DND-41 (cell line): ENCODE results near the gene HHATL.

ENCODE experiments used
- ATAC-seq: fragments of 200-7000 bp; cut with Tn5 transposase; 3 replicates; pipeline ENCODE4 v1.9.1; 2021; ENCODE audit warnings: low read depth; ENCODE audit not compliant: insufficient read depth
- DNase-seq: peaks from one replicate; pipeline ENCODE4 v3.0.0-alpha.2; 2020
- H2AFZ ChIP-seq: 2 replicates; pipeline ENCODE4 v1.6.0; 2012; ENCODE audit warnings: low read depth, low read length
- H3K27ac ChIP-seq: 2 replicates; pipeline ENCODE4 v1.5.1; 2012; ENCODE audit warnings: low read length, inconsistent platforms
- H3K27me3 ChIP-seq: fragments of 200-600 bp; sonication (generic); 2 replicates; pipeline ENCODE4 v1.6.0; 2012; ENCODE audit warnings: low read length, mild to moderate bottlenecking, inconsistent platforms; ENCODE audit not compliant: insufficient read depth, poor library complexity
- H3K36me3 ChIP-seq: 2 replicates; pipeline ENCODE4 v1.5.1; 2012; ENCODE audit warnings: low read length, inconsistent platforms; ENCODE audit not compliant: insufficient read depth
- H3K4me1 ChIP-seq: 2 replicates; pipeline ENCODE4 v1.5.1; 2012; ENCODE audit warnings: mild to moderate bottlenecking, low read length; ENCODE audit not compliant: insufficient read depth
- H3K4me2 ChIP-seq: 2 replicates; pipeline ENCODE4 v1.6.0; 2012; ENCODE audit warnings: mild to moderate bottlenecking, moderate library complexity, low read length, inconsistent platforms; ENCODE audit not compliant: insufficient read depth
- H3K4me3 ChIP-seq, 2 experiments: fragments of 200-600 bp in 1 of 2; shearing (Covaris generic) in 1 of 2; 2 replicates each; pipeline ENCODE4 v1.5.1; 2012 to 2016; ENCODE audit warnings: inconsistent platforms in 2 of 2, low read length in 2 of 2, mild to moderate bottlenecking in 2 of 2, low read depth in 1 of 2, moderate library complexity in 1 of 2
- H3K79me2 ChIP-seq: 2 replicates; pipeline ENCODE4 v1.6.0; 2012; ENCODE audit warnings: low read length, inconsistent platforms; ENCODE audit not compliant: insufficient read depth
- H3K9ac ChIP-seq: 2 replicates; pipeline ENCODE4 v1.6.0; 2012; ENCODE audit warnings: low read depth, mild to moderate bottlenecking, inconsistent platforms, low read length, moderate library complexity
- H3K9me3 ChIP-seq: 2 replicates; pipeline ENCODE4 v1.5.1; 2012; ENCODE audit warnings: low read length, moderate library complexity, mild to moderate bottlenecking, inconsistent platforms; ENCODE audit not compliant: insufficient read depth, severe bottlenecking
- H4K20me1 ChIP-seq: 2 replicates; pipeline ENCODE4 v1.6.0; 2012; ENCODE audit warnings: low read length; ENCODE audit not compliant: insufficient read depth
- CTCF ChIP-seq: IDR thresholded peaks from 2 replicates; pipeline ENCODE4 v1.5.1; 2012; ENCODE audit warnings: borderline replicate concordance, low read length, moderate library complexity, mild to moderate bottlenecking; ENCODE audit not compliant: poor library complexity, severe bottlenecking; ENCODE audit errors: extremely low read depth
- EZH2 ChIP-seq: IDR thresholded peaks from 3 replicates; pipeline ENCODE4 v1.6.1; 2012; ENCODE audit warnings: borderline replicate concordance, low read depth, mild to moderate bottlenecking, moderate library complexity, low read length, inconsistent platforms; ENCODE audit not compliant: severe bottlenecking

The HHATL gene

DNA sequence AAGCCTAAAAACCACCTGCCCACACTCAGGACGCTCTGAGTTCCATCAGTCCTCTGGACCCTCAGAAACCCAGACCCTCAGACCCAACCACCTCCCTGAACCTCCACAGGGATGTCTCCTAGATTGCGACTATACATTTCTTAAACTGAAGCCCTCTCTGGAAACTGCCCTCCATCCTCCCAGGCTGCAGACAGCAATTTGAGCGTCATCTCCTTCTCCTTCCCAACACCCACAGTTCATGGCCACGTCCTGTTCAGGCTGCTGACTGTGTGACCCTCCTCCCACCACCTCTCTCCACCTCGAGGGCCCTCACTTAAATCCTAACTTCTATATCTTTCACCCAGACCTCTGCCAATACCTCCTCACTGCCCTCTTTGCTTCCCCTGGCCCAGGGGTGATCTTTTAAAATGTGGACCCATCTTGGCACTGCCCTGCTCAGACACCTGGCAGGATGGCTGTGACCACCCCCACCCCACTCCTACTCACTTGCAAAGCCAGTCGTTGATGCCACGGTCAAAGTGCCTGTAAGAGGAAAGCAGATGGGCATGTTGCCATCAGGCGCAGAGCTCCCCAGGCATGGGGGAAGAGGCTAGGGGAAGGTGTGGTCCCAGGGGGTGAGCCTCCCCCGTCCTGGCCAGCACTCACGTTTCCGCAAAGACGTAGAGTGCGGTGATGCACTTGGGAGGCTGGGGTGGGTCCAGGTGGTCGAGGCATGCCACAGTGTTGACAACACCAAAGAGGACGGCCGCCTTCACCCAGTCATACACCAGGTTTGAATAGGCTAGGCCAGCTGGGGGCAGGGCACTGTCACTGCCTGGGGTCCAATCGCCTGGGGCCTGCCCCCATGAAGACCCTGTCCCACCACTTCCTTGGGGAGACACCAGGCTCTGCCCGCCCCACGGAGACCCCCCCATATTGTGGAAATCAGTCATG lies 6.0 kb downstream of the HHATL start:
- Histone ChIP-seq H3K4me3 (no peak overlapping the region), H3K27ac (no peak overlapping the region), H3K4me2 (no peak overlapping the region), H3K4me1 (no peaks in the 10 kb centered on the region), H4K20me1 (peaks cover 6% of the 10 kb centered on the region), H3K36me3 (no peaks in the 10 kb centered on the region), H3K9ac (no peak overlapping the region), H3K27me3 (no peaks in the 10 kb centered on the region), H3K9me3 (no peaks in the 10 kb centered on the region), H2AFZ (no peak overlapping the region), H3K79me2 (no peaks in the 10 kb centered on the region)
- no peak for TF ChIP-seq CTCF
- TF ChIP-seq EZH2: no peak
- no peak for ATAC-seq
- DNase-seq: no peak

DNA sequence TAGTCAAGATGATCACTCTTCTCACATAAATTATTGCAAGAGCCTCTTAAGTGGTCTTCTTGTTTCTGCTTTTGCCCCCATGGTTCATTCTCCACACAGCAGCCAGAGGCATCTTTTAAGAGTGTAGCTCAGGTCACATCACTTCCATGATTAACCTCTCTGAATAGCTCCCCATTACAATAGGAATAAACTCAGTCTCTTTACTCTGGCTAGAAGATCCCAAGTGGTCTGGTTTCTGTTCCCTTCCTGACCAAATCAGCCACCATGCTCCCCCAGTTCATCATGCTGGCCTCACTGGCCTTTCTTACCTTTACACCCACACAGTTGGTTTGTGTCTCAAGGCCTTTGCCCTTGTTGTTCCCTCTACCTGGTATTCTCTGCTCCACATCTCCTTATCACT lies 8.2 kb downstream of the HHATL start:
- Histone ChIP-seq H4K20me1 (no peaks in the 10 kb centered on the region), H3K9me3 (no peaks in the 10 kb centered on the region), H3K4me2 (no peak overlapping the region), H2AFZ (no peak overlapping the region), H3K4me1 (no peaks in the 10 kb centered on the region), H3K4me3 (no peak overlapping the region), H3K27ac (no peak overlapping the region), H3K9ac (no peak overlapping the region), H3K36me3 (no peaks in the 10 kb centered on the region), H3K79me2 (no peaks in the 10 kb centered on the region), H3K27me3 (no peaks in the 10 kb centered on the region)
- TF ChIP-seq CTCF (no peak), EZH2 (no peak)
- ATAC-seq: no peak
- no peak for DNase-seq

DNA sequence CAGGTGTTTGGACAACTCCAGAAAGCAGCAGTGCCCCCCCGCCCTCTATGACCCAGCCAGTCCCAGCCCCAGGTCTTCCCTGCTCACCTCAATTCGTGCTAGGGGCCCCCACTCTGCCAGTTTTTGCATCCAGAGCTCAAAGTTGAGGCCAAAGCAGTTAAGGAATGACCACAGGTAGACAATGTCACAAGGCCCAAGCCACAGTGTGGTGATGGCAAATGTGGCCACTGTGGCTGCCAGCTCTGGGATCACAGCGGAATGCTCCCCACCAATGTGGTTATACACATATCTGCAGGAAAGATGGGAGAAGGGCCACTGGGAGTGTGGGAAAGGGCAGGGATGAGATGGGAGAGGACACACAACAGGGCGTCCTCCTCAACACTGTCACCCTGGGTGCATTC lies 9.1 kb downstream of the HHATL start:
- no peak overlapping the region for H3K27ac ChIP-seq
- DNase-seq (no peak), ATAC-seq (no peak)
- H3K4me3 ChIP-seq: no peak overlapping the region
- H2AFZ ChIP-seq: no peak overlapping the region
- no peak for TF ChIP-seq EZH2
- no peak for TF ChIP-seq CTCF
- H3K4me1 ChIP-seq: no peaks in the 10 kb centered on the region
- no peaks in the 10 kb centered on the region for H3K9me3 ChIP-seq
- H3K4me2 ChIP-seq: no peak overlapping the region
- H3K9ac ChIP-seq: no peak overlapping the region
- H3K27me3 ChIP-seq: no peaks in the 10 kb centered on the region
- no peaks in the 10 kb centered on the region for H4K20me1 ChIP-seq
- H3K36me3 ChIP-seq: no peaks in the 10 kb centered on the region
- H3K79me2 ChIP-seq: no peaks in the 10 kb centered on the region
